ENCODE results near the gene ZDHHC23. TPM values are rescaled to one million over a fixed set of nuclear protein-coding genes. Genes with fewer than 3 reads are reported as not detected.

Gene ZDHHC23
- total and polyA plus RNA-seq, 4 donors = 6.2 to 10.6 (median 7.3) TPM

DNA sequence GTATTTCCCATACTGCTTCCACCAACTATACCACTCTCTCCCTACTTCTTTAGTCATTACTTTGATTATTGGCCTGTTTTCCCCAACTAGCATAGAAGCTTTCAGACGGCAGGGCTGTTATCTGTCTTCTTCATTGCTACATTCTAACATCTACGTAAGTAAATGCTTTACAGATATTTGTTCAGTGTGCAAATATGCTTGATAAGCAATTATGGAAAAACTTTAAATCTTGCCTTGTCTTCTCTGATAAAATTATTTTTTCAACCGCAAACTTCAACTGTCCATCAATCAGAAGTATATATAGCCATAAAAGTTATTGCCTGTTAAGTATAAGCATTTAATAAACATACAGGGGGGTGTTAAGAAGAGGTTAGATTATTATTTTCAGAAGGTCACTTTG is 35.7 kb downstream of the ZDHHC23 start:
- no peaks in the 10 kb centered on the region for H3K9me3 ChIP-seq (ENCODE audit: control insufficient read depth, insufficient read depth, low read length)
- H3K4me3 ChIP-seq (ENCODE audit: low read depth, low read length) = no peak overlapping the region
- no CpG with 5 or more reads among the region's 3 CpGs for WGBS (ENCODE audit: insufficient coverage)
- H3K4me1 ChIP-seq (ENCODE audit: control insufficient read depth, insufficient read depth, low read length) = no peaks in the 10 kb centered on the region
- no peaks in the 10 kb centered on the region for H3K27me3 ChIP-seq (ENCODE audit: control insufficient read depth, insufficient read depth, low read length)
- H3K36me3 ChIP-seq (ENCODE audit: control insufficient read depth, insufficient read depth, low read length) = peaks cover 3% of the 10 kb centered on the region
- no peak for DNase-seq (ENCODE audit: low read depth in 4 of 6, low spot score in 6 of 6)
- no peak overlapping the region for H3K27ac ChIP-seq (ENCODE audit: low read depth, low read length)

DNA sequence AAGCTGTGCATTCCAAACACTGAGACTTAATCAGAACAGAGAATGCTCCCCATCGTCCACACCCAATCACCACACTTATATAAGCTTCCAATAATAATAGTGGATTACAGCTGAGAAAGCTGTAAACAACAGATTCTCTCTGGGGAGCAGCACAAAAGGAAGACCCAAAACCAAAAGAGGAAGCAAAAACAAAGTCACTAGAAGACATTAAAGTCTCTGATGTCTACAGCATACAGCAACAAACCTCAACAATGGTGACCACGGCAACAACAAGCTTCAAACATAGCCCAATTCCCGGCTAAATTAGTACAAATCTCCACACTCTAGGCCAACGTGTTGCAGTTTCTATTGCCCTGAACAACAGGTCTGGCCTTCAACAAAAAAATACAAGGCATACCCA is 37.7 kb downstream of the ZDHHC23 start:
- Histone ChIP-seq H3K9me3 (ENCODE audit: control insufficient read depth, insufficient read depth, low read length) (no peaks in the 10 kb centered on the region), H3K36me3 (ENCODE audit: control insufficient read depth, insufficient read depth, low read length) (peaks cover 3% of the 10 kb centered on the region), H3K27ac (ENCODE audit: low read depth, low read length) (no peak overlapping the region), H3K27me3 (ENCODE audit: control insufficient read depth, insufficient read depth, low read length) (no peaks in the 10 kb centered on the region), H3K4me1 (ENCODE audit: control insufficient read depth, insufficient read depth, low read length) (no peaks in the 10 kb centered on the region), H3K4me3 (ENCODE audit: low read depth, low read length) (no peak overlapping the region)
- DNase-seq (ENCODE audit: low read depth in 4 of 6, low spot score in 6 of 6) = no peak
- WGBS (ENCODE audit: insufficient coverage) = 81% methylated on average over 3 of the region's 4 CpGs

DNA sequence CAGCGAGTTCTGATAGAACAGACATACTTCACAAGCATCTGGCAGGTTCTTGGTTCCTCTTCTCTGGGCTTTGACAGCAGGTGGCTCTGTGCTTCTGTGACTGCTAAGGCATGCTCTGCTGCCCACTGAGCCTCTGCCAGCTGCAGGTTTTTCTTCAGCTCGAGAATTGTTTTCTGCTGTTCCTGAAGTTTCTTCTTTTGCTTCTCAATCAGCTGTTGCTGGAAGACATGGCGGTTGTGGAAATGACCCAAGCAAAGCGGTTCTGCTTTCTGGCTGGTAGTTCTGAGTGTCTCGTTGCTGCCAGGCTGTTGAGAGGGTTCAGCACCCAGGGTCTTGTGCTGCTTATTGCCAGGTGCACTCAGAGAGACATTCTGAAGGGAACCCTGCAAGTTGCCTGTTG is 57.7 kb downstream of the ZDHHC23 start:
- Histone ChIP-seq H3K4me1 (ENCODE audit: control insufficient read depth, insufficient read depth, low read length) (no peaks in the 10 kb centered on the region), H3K27ac (ENCODE audit: low read depth, low read length) (no peak overlapping the region), H3K27me3 (ENCODE audit: control insufficient read depth, insufficient read depth, low read length) (no peaks in the 10 kb centered on the region), H3K4me3 (ENCODE audit: low read depth, low read length) (no peak overlapping the region), H3K36me3 (ENCODE audit: control insufficient read depth, insufficient read depth, low read length) (no peaks in the 10 kb centered on the region), H3K9me3 (ENCODE audit: control insufficient read depth, insufficient read depth, low read length) (no peaks in the 10 kb centered on the region)
- DNase-seq (ENCODE audit: low read depth in 4 of 6, low spot score in 6 of 6) = no peak
- WGBS (ENCODE audit: insufficient coverage) = 88% methylated on average over 5 of the region's 5 CpGs

DNA sequence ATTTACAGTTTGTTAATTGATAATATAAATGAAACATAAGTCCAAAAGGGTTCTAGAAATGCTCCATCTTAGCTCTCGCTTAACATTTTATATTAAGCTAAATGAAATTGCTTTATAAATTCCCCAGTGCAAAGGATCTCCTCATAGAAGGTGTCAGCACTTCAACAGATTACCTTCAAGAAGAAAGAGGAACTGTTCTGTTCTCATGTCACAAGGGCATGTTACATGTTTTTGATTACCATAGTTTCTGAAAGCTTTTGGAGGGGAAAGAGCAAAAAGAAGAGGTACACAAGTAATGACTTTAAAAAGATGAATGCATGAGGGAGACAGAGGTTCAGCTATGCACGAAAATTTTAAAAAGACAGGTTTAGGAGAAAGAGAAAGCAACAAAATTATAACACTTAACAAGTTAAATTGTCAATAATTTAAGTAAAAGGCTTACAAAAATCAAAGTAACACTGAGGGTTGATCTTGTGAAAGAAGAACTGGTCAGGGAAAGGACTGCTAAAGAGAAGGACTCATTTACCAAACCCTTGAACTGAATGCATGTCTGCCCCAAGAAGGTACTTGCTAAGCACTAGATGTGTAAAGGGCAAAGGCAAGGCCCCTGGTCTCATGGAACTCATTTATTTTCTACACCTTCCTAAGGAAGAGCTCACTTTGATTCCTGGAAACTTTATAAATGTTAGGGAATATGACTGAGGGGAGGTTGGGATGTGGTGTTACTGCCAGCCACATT is 63.4 kb downstream of the ZDHHC23 start:
- Histone ChIP-seq H3K4me1 (ENCODE audit: control insufficient read depth, insufficient read depth, low read length) (no peaks in the 10 kb centered on the region), H3K27me3 (ENCODE audit: control insufficient read depth, insufficient read depth, low read length) (no peaks in the 10 kb centered on the region), H3K36me3 (ENCODE audit: control insufficient read depth, insufficient read depth, low read length) (no peaks in the 10 kb centered on the region), H3K27ac (ENCODE audit: low read depth, low read length) (no peak overlapping the region), H3K4me3 (ENCODE audit: low read depth, low read length) (no peak overlapping the region), H3K9me3 (ENCODE audit: control insufficient read depth, insufficient read depth, low read length) (no peaks in the 10 kb centered on the region)
- DNase-seq (ENCODE audit: low read depth in 4 of 6, low spot score in 6 of 6) = no peak
- no CpG with 5 or more reads among the region's 2 CpGs for WGBS (ENCODE audit: insufficient coverage)

Other genes with a start within 250 kb of the ZDHHC23 start
- gene NAA50, start 201.8 kb upstream of the ZDHHC23 start, total RNA-seq = 10 to 100 TPM; 74.9 to 85.1 TPM
- gene NAA50, start 201.8 kb upstream of the ZDHHC23 start, polyA plus RNA-seq (ENCODE audit: insufficient read length in 2 of 2) = 10 to 100 TPM; 74.2 to 99.0 TPM
- gene ATP6V1A, start 201.0 kb upstream of the ZDHHC23 start, total RNA-seq = 100 to 1,000 TPM in 1 of 2 donors, 10 to 100 TPM in 1; 87.1 to 279 TPM
- 100 to 1,000 TPM; 104 to 134 TPM for gene ATP6V1A, start 201.0 kb upstream of the ZDHHC23 start, polyA plus RNA-seq (ENCODE audit: insufficient read length in 2 of 2)
- 10 to 100 TPM; 10.5 to 17.7 TPM for gene GRAMD1C, start 109.2 kb upstream of the ZDHHC23 start, total RNA-seq
- gene GRAMD1C, start 109.2 kb upstream of the ZDHHC23 start, polyA plus RNA-seq (ENCODE audit: insufficient read length in 2 of 2) = 10 to 100 TPM; 13.1 to 21.3 TPM
- 10 to 100 TPM in 1 of 2 donors, 1 to 10 TPM in 1; 5.6 to 11.1 TPM for gene CCDC191, start 108.5 kb downstream of the ZDHHC23 start, total RNA-seq
- 10 to 100 TPM; 13.1 to 13.3 TPM for gene CCDC191, start 108.5 kb downstream of the ZDHHC23 start, polyA plus RNA-seq (ENCODE audit: insufficient read length in 2 of 2)
- gene QTRT2, start 108.7 kb downstream of the ZDHHC23 start, total RNA-seq = 10 to 100 TPM; 21.2 to 23.9 TPM
- gene QTRT2, start 108.7 kb downstream of the ZDHHC23 start, polyA plus RNA-seq (ENCODE audit: insufficient read length in 2 of 2) = 10 to 100 TPM; 10.0 to 15.2 TPM
- gene DRD3, start 231.0 kb downstream of the ZDHHC23 start, total RNA-seq = under 1 TPM in 1 of 2 donors, not detected in 1; 0.79 TPM
- gene DRD3, start 231.0 kb downstream of the ZDHHC23 start, polyA plus RNA-seq (ENCODE audit: insufficient read length in 2 of 2) = under 1 TPM; 0.60 to 0.63 TPM